GM20000 (cell line): Measurements from ENCODE around the gene ADSL.
A peak's percentile ranks its signal among the peaks of the same experiment; 100 is the strongest.

Experiments used
- DNase-seq: peaks from one replicate; pipeline ENCODE4 v3.0.0; 2012; ENCODE audit warnings: low spot score
- TF ChIP-seq, protein P1 (sequence below): IDR thresholded peaks from 2 replicates; pipeline ENCODE4 v1.5.1; 2012; ENCODE audit warnings: mild to moderate bottlenecking, control low read depth; ENCODE audit errors: extremely low read depth, missing control alignments

Gene ADSL

GRCh38 chr22:40335358-40335757 is 10.9 kb upstream of the ADSL start:
- TF ChIP-seq, protein P1, sequence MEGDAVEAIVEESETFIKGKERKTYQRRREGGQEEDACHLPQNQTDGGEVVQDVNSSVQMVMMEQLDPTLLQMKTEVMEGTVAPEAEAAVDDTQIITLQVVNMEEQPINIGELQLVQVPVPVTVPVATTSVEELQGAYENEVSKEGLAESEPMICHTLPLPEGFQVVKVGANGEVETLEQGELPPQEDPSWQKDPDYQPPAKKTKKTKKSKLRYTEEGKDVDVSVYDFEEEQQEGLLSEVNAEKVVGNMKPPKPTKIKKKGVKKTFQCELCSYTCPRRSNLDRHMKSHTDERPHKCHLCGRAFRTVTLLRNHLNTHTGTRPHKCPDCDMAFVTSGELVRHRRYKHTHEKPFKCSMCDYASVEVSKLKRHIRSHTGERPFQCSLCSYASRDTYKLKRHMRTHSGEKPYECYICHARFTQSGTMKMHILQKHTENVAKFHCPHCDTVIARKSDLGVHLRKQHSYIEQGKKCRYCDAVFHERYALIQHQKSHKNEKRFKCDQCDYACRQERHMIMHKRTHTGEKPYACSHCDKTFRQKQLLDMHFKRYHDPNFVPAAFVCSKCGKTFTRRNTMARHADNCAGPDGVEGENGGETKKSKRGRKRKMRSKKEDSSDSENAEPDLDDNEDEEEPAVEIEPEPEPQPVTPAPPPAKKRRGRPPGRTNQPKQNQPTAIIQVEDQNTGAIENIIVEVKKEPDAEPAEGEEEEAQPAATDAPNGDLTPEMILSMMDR: no peak
- no peak for DNase-seq

- DNase-seq: no peak
- TF ChIP-seq, protein P1: no peak
These were observed 6.3 kb upstream of the ADSL start for GRCh38 chr22:40340044-40340443.

- DNase-seq: no peak
- TF ChIP-seq, protein P1: no peak
These were observed 4.7 kb upstream of the ADSL start for GRCh38 chr22:40341604-40342003.

DNA sequence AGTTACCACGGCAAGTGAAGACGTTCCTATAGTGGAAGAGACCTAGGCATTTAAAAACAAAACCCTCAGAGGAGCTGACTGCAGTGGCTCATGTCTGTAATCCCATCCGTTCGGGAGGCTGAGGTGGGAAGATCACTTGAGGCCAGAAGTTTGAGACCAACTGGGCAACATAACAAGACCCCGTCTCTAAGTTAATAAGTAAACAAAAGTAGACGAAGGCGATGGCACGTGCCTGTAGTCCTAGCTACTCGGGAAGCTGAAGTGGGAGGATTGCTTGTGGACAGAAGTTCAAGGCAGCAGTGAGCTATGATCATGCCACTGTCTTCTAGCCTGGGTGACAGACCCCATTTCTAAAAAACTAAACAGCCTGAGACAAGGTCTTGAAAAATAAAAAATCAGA is 3.8 kb upstream of the ADSL start:
- TF ChIP-seq, protein P1: no peak
- DNase-seq: no peak

DNA sequence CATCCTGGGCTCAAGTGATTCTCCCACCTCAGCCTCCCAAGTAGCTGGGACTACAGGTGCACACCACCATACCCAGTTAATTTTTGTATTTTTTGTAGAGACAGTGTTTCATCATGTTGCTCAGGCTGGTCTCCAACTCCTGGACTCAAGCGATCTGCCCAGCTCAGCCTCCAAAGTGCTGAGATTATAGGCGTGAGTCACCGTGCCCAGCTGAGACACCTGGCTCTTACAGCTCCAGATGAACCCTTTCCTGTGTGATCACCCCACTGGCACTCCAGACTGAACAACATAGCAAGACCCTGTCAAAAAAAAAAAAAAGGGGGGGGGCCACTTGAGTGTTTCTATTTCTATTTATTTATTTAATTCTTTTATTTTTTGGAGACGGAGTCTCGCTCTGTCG is 1.0 kb upstream of the ADSL start:
- DNase-seq: no peak

DNA sequence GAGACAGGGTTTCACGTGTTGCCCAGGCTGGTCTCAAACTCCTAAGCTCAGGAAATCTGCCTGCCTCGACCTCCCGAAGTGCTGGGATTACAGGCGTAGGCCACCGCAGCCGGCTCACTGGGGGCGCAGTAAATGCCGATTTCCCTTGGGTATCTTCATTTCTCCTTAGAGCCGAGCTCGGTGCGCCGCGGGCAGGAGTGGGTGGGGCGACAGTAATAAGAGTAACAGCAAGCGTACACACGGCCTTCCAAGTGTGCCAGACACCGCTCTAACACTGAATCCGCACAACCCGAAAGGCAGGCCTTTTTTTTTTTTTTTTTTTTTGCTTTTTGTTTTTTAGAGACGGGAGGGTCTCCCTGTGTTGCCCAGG is 500 bp upstream of the ADSL start:
- DNase-seq: peak; percentile 49
- TF ChIP-seq, protein P1: no peak

More for the DNA sequence above, 1.0 kb upstream of the ADSL start:
- TF ChIP-seq, protein P1: no peak

GRCh38 chr22:40347300-40347699 is 1.0 kb downstream of the ADSL start:
- no peak for DNase-seq
- TF ChIP-seq, protein P1: no peak
